CD4-positive, alpha-beta T cell treated with Interleukin-4 for 1 hour (primary cell): ENCODE measurements around the gene ADGRG1.
"Not testable (repeated sequence)": the region's sequence is repeated elsewhere in the genome, so short reads cannot be mapped to it uniquely, and the experiment has no call there.

ENCODE experiments used
- DNase-seq, 2 donors: peaks; one replicate each; pipeline ENCODE4 v3.0.0-alpha.2; 2020 to 2022

ADGRG1 gene

GRCh38 chr16:57628008-57628781 is at the start of gene ADGRG1:
ADGRG1 (plus strand) TSS chr16:57628630; CDS start chr16:57650288, 21,658 bp downstream.
- DNase-seq = peak; percentile 38 to 43

- DNase-seq = no peak
Observed at GRCh38 chr16:57579361-57579665, 49.1 kb upstream of the ADGRG1 start.

GRCh38 chr16:57585051-57585687 is 43.3 kb upstream of the ADGRG1 start:
- DNase-seq = no peak

- no peak for DNase-seq
Observed at GRCh38 chr16:57588831-57589230, 39.6 kb upstream of the ADGRG1 start.

- DNase-seq = peak; percentile 37 to 38
Observed at GRCh38 chr16:57589374-57589773, 39.1 kb upstream of the ADGRG1 start.

GRCh38 chr16:57590654-57591085 is 37.8 kb upstream of the ADGRG1 start:
- no peak for DNase-seq

- peak; percentile 58 to 69 for DNase-seq
Observed at GRCh38 chr16:57591086-57591869, 37.2 kb upstream of the ADGRG1 start.

- DNase-seq = no peak
Observed at GRCh38 chr16:57591870-57592485, 36.5 kb upstream of the ADGRG1 start.

GRCh38 chr16:57592591-57593003 is 35.8 kb upstream of the ADGRG1 start:
- peak; percentile 70 to 80 for DNase-seq

GRCh38 chr16:57593021-57593420 is 35.4 kb upstream of the ADGRG1 start:
- no peak for DNase-seq

- DNase-seq = no peak
Observed at GRCh38 chr16:57593990-57594389, 34.4 kb upstream of the ADGRG1 start.

- no peak for DNase-seq
Observed at GRCh38 chr16:57594531-57595031, 33.8 kb upstream of the ADGRG1 start.

- not testable (repeated sequence) for DNase-seq
Observed at GRCh38 chr16:57596234-57596633, 32.2 kb upstream of the ADGRG1 start.

GRCh38 chr16:57598437-57598836 is 30.0 kb upstream of the ADGRG1 start:
- DNase-seq = no peak

- peak; percentile 25 to 29 for DNase-seq
Observed at GRCh38 chr16:57600048-57600835, 28.2 kb upstream of the ADGRG1 start.

- DNase-seq = no peak
Observed at GRCh38 chr16:57600952-57601580, 27.4 kb upstream of the ADGRG1 start.

GRCh38 chr16:57601801-57602478 is 26.5 kb upstream of the ADGRG1 start:
- DNase-seq = peak; percentile 48 to 65

- DNase-seq = no peak
Observed at GRCh38 chr16:57603115-57604024, 25.1 kb upstream of the ADGRG1 start.

- no peak for DNase-seq
Observed at GRCh38 chr16:57604177-57604576, 24.3 kb upstream of the ADGRG1 start.
